ENCODE data around the gene AUNIP.

AUNIP gene

GRCh38 chr1:25816112-25816718 lies 43.0 kb downstream of the AUNIP start:
- no peak overlapping the region for H3K4me3 Mint-ChIP-seq
- no peak for DNase-seq
- H3K9me3 Mint-ChIP-seq, result no peaks in the 10 kb centered on the region
- H3K27ac Mint-ChIP-seq, result no peak overlapping the region
- H3K27me3 Mint-ChIP-seq (ENCODE audit: low read depth, poor library complexity), result no peaks in the 10 kb centered on the region
- H3K36me3 Mint-ChIP-seq (ENCODE audit: low read depth), result no peaks in the 10 kb centered on the region
- peaks cover 30% of the 10 kb centered on the region for H3K4me1 Mint-ChIP-seq
- no peak for TF ChIP-seq CTCF (IDR thresholded peaks at IDR 0.05)

- no peak for DNase-seq
- H3K9me3 Mint-ChIP-seq, result no peaks in the 10 kb centered on the region
Observed at GRCh38 chr1:25815208-25816111, 43.8 kb downstream of the AUNIP start.

GRCh38 chr1:25814549-25815087 lies 44.6 kb downstream of the AUNIP start:
- TF ChIP-seq CTCF (IDR thresholded peaks at IDR 0.05), result no peak
- no peak overlapping the region for H3K27ac Mint-ChIP-seq
- no peak for DNase-seq
- H3K36me3 Mint-ChIP-seq (ENCODE audit: low read depth), result no peaks in the 10 kb centered on the region
- no peaks in the 10 kb centered on the region for H3K27me3 Mint-ChIP-seq (ENCODE audit: low read depth, poor library complexity)
- peaks cover 24% of the 10 kb centered on the region for H3K4me1 Mint-ChIP-seq
- no peak overlapping the region for H3K4me3 Mint-ChIP-seq
- H3K9me3 Mint-ChIP-seq, result no peaks in the 10 kb centered on the region

More at GRCh38 chr1:25815208-25816111, 43.8 kb downstream of the AUNIP start:
- no peaks in the 10 kb centered on the region for H3K36me3 Mint-ChIP-seq (ENCODE audit: low read depth)
- TF ChIP-seq CTCF (IDR thresholded peaks at IDR 0.05), result no peak
- H3K4me3 Mint-ChIP-seq, result no peak overlapping the region
- no peak overlapping the region for H3K27ac Mint-ChIP-seq
- H3K27me3 Mint-ChIP-seq (ENCODE audit: low read depth, poor library complexity), result no peaks in the 10 kb centered on the region
- peaks cover 22% of the 10 kb centered on the region for H3K4me1 Mint-ChIP-seq

GRCh38 chr1:25813734-25814471 lies 45.4 kb downstream of the AUNIP start:
- no peak for TF ChIP-seq CTCF (IDR thresholded peaks at IDR 0.05)
- H3K4me3 Mint-ChIP-seq, result no peak overlapping the region
- no peak for DNase-seq

GRCh38 chr1:25813071-25813733 lies 46.1 kb downstream of the AUNIP start:
- Mint-ChIP-seq H3K4me1 (peaks cover 13% of the 10 kb centered on the region), H3K4me3 (no peak overlapping the region), H3K27ac (no peak overlapping the region), H3K9me3 (no peaks in the 10 kb centered on the region), H3K36me3 (ENCODE audit: low read depth) (peaks cover 4% of the 10 kb centered on the region), H3K27me3 (ENCODE audit: low read depth, poor library complexity) (peaks cover 3% of the 10 kb centered on the region)
- no peak for TF ChIP-seq CTCF (IDR thresholded peaks at IDR 0.05)
- DNase-seq, result no peak

More at GRCh38 chr1:25813734-25814471, 45.4 kb downstream of the AUNIP start:
- H3K27ac Mint-ChIP-seq, result no peak overlapping the region
- no peaks in the 10 kb centered on the region for H3K27me3 Mint-ChIP-seq (ENCODE audit: low read depth, poor library complexity)
- peaks cover 3% of the 10 kb centered on the region for H3K36me3 Mint-ChIP-seq (ENCODE audit: low read depth)
- H3K4me1 Mint-ChIP-seq, result peaks cover 20% of the 10 kb centered on the region
- H3K9me3 Mint-ChIP-seq, result no peaks in the 10 kb centered on the region

Data from nephron progenitor cell (in vitro differentiated cells).